Colonic mucosa (tissue), 4 donors: Measurements from ENCODE around the gene AGAP1. TPM values are rescaled to one million over a fixed set of nuclear protein-coding genes. Genes with fewer than 3 reads are reported as not detected.

Source experiments
- DNase-seq: peaks from one replicate; pipeline ENCODE4 v3.0.0-alpha.2; 2020
- H3K27ac ChIP-seq: fragments of 200-600 bp; one replicate; pipeline ENCODE4 v1.8.0; 2021
- H3K27me3 ChIP-seq: fragments of 200-600 bp; one replicate; pipeline ENCODE4 v1.8.0; 2021
- H3K36me3 ChIP-seq: fragments of 200-600 bp; one replicate; pipeline ENCODE4 v1.8.0; 2021
- H3K4me1 ChIP-seq: fragments of 200-600 bp; one replicate; pipeline ENCODE4 v1.8.0; 2021; ENCODE audit warnings: mild to moderate bottlenecking
- H3K4me3 ChIP-seq: fragments of 200-600 bp; one replicate; pipeline ENCODE4 v1.8.0; 2021
- H3K9ac ChIP-seq, 2 donors: one replicate each; pipeline ENCODE4 v1.7.0; 2013; ENCODE audit warnings: control low read depth in 2 of 2, low read depth in 2 of 2, low read length in 2 of 2
- H3K9me3 ChIP-seq: fragments of 200-600 bp; one replicate; pipeline ENCODE4 v1.8.0; 2021
- CTCF ChIP-seq: fragments of 200-600 bp; IDR thresholded peaks from one replicate; pipeline ENCODE4 v1.8.0; 2022; ENCODE audit warnings: antibody characterized with exemption, mild to moderate bottlenecking
- intact Hi-C: fragments of 100-400 bp; cut with DNase I; formaldehyde crosslinking; loops from one replicate; pipeline ENCODE4 v1.14.1; 2022
- total RNA-seq, 2 donors: library from RNA; stranded (reverse); fragmentation: NEBNext Ultra II Directional in 1 of 2; extraction: Animal tissue kit (Norgen Biotek cat#: 25700) in 1 of 2; gene quantifications; one replicate each; pipeline ENCODE4 v1.2.1, GENCODE V29; 2021
- donor health status: healthy.
- donor health status: DM: no; HTN: no; CAD: no.
- donor health status: DM: no; HTN: no; CAD: no.

AGAP1 gene
- total RNA-seq, 2 donors from 2014 or later: 62.1 to 62.9 TPM

DNA sequence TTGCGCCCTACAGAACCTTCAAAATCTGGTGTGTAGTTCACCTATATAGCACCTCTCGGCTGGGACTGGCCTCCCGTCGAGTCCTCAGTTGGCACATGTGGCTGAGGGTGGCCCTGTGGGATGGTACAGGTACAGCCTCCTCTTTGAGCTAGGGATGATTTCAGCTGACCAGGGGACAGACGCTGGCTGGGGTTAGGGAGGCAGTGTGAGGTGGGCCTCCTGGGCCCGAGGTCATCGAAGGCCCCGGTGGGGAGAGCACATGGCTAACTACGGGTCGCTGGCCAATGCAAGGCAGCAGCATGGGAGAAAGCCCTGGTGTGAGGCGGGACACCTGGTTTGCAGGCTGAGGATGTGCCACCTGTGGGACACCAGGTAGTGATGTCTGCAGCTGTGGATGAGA is 369.6 kb downstream of the AGAP1 start:
- intact Hi-C loops: no loop called here
- Histone ChIP-seq H3K9ac (no peak overlapping the region), H3K4me1 (no peaks in the 10 kb centered on the region), H3K9me3 (no peaks in the 10 kb centered on the region), H3K36me3 (no peaks in the 10 kb centered on the region), H3K4me3 (no peak overlapping the region), H3K27ac (no peak overlapping the region), H3K27me3 (no peaks in the 10 kb centered on the region)
- DNase-seq: no peak
- TF ChIP-seq CTCF: no peak

DNA sequence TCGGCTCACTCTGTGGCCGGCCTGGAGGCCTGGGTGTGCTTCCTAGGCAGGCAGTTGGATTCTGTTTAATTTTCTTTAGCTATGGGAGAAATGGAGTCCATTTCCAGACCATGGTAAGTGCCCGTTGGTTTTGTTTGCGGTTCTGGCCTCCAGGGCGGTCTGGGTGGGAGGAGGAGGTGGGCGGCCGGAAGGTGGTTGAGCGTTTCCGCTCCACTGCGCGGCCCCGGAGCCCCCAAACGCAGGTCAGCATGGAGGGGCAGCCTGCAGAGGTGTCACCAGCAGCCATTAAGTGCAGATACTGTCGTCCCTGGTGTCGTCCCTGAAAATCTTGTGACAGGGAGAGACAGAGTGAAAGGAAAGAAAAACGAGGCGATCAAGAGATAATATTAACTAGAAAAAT is 370.5 kb downstream of the AGAP1 start:
- Histone ChIP-seq H3K4me3 (no peak overlapping the region), H3K9ac (no peak overlapping the region), H3K36me3 (no peaks in the 10 kb centered on the region), H3K4me1 (no peaks in the 10 kb centered on the region), H3K9me3 (no peaks in the 10 kb centered on the region), H3K27ac (no peak overlapping the region), H3K27me3 (no peaks in the 10 kb centered on the region)
- TF ChIP-seq CTCF: no peak
- intact Hi-C loops: no loop called here
- DNase-seq: no peak

DNA sequence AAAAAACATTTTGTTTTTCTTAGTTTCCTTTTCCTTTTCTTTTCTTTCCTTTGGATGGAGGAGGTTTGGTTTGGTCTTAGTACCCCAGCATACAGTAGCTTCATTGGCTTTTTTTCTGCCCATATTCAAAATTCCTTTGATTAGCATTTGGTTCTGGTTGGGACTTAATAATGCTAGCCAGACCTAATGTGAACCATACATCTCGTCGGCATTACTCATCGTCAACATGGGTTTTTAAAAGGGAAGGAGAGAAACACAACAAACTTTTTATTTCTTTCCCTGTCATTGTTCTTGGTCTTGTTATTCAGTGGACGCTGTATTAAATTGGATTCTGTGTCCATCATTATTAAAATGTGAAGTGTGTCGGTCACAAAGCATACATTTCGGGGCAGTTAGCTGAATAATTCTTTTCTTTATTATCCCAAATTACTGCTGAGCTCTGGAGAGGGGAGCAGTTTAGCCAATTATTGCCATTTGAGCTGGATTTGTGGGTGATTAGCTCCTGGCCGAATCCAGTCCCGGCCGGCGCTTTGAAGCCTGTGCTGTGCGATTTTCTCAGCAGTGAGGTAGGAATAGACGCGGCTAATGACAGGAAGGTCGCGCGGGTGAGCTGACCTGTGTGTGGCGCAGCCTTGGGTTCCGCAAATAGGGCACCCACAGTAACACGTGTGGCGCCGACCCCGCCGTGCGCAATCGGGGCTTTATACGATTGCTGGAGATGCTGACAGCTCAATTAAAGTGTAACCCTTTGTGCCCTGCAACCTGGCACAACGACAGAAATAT is 371.1 kb downstream of the AGAP1 start:
- no peaks in the 10 kb centered on the region for H3K27me3 ChIP-seq
- no peak overlapping the region for H3K4me3 ChIP-seq
- no peaks in the 10 kb centered on the region for H3K36me3 ChIP-seq
- intact Hi-C loops: no loop called here
- H3K27ac ChIP-seq: no peak overlapping the region
- DNase-seq: no peak
- TF ChIP-seq CTCF: no peak
- no peak overlapping the region for H3K9ac ChIP-seq
- no peaks in the 10 kb centered on the region for H3K4me1 ChIP-seq
- no peaks in the 10 kb centered on the region for H3K9me3 ChIP-seq

- intact Hi-C loops: no loop called here
- no peak for TF ChIP-seq CTCF
- Histone ChIP-seq H3K27ac (no peak overlapping the region), H3K4me3 (no peak overlapping the region), H3K27me3 (no peaks in the 10 kb centered on the region), H3K36me3 (no peaks in the 10 kb centered on the region), H3K9ac (no peak overlapping the region), H3K9me3 (no peaks in the 10 kb centered on the region), H3K4me1 (no peaks in the 10 kb centered on the region)
- no peak for DNase-seq
Observed at GRCh38 chr2:235866373-235866772, 372.5 kb downstream of the AGAP1 start.

- Histone ChIP-seq H3K4me1 (no peaks in the 10 kb centered on the region), H3K27ac (no peak overlapping the region), H3K36me3 (no peaks in the 10 kb centered on the region), H3K4me3 (no peak overlapping the region), H3K9me3 (no peaks in the 10 kb centered on the region), H3K9ac (no peak overlapping the region), H3K27me3 (no peaks in the 10 kb centered on the region)
- no peak for TF ChIP-seq CTCF
- intact Hi-C loops: no loop called here
- no peak for DNase-seq
Observed at GRCh38 chr2:235868224-235868623, 374.4 kb downstream of the AGAP1 start.
